GM20000 (cell line): ENCODE results near the gene KLHDC3.
A peak's percentile ranks its signal among the peaks of the same experiment; 100 is the strongest.

Source experiments
- DNase-seq: peaks from one replicate; pipeline ENCODE4 v3.0.0; 2012; ENCODE audit warnings: low spot score
- TF ChIP-seq, protein P1 (sequence below): IDR thresholded peaks from 2 replicates; pipeline ENCODE4 v1.5.1; 2012; ENCODE audit warnings: mild to moderate bottlenecking, control low read depth; ENCODE audit errors: extremely low read depth, missing control alignments

The KLHDC3 gene

DNA sequence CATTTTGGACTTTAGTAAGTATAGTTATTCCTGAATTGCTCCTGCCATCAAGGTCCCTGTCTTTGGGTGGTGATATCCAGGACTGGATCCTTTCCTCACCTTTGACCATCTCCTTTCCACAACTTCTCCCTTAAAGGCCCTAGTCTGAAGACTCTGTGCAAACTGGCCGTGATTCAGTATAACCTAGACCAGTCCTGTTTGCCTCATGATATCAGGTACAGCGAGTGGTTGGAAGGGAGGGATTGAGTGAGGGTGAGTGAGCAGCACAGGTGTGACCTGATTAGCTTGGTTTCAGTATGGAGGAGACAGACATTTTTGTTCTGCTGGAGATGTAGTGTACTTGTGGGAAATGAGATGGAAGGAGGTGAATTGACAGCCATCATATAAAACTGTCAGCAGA, 5.1 kb downstream of the KLHDC3 start:
- no peak for DNase-seq
- TF ChIP-seq, protein P1, sequence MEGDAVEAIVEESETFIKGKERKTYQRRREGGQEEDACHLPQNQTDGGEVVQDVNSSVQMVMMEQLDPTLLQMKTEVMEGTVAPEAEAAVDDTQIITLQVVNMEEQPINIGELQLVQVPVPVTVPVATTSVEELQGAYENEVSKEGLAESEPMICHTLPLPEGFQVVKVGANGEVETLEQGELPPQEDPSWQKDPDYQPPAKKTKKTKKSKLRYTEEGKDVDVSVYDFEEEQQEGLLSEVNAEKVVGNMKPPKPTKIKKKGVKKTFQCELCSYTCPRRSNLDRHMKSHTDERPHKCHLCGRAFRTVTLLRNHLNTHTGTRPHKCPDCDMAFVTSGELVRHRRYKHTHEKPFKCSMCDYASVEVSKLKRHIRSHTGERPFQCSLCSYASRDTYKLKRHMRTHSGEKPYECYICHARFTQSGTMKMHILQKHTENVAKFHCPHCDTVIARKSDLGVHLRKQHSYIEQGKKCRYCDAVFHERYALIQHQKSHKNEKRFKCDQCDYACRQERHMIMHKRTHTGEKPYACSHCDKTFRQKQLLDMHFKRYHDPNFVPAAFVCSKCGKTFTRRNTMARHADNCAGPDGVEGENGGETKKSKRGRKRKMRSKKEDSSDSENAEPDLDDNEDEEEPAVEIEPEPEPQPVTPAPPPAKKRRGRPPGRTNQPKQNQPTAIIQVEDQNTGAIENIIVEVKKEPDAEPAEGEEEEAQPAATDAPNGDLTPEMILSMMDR = no peak

DNA sequence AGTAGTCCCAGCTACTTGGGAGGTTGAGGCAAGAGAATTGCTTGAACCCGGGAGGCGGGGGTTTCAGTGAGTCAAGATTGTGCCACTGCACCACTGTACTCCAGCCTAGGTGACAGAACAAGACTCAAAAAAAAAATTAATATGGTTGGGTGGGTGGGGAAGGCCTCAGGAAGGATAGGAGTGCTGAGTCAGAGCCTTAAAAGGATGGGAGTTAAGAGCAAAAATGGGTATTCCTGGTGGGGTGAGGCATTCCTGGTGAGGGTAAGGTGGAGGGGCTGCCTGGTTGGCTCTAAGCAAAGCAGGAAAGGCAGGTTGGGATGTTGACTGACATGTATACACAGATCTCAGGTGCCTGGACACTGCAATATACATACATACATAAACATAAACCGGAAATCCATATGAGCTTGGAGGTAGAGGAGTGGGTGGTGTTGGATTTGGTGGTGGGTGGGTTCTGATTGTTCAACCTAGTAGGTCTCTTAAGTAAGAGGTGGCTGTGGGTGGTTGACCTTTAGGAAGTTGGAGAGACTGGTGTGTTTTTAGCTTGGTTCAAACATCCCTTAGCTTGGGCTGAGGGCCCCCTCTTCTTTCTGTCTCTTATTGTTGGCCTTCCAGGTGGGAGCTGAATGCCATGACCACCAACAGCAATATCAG, 6.1 kb downstream of the KLHDC3 start:
- TF ChIP-seq, protein P1 = no peak
- no peak for DNase-seq

DNA sequence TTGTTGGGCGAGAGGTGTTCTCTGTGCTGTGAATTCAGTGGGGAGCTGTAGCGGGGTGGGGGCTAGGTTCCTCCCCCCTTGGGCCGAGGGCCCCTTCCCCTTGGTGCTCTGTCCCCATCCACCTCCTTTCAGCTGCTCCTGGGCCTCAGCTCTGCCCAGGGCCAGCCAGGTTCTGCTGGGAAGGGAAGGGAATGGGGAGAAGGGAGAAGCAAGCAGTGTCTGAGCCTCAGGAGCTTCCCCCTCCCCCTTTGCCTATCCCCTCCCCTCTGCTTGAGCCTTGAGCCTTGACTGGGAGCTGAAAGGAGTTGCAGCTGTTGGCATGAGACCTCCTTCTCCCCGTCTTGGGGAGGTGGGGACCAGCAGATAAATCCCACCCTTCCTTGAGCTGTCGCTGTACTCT, 6.8 kb downstream of the KLHDC3 start:
- TF ChIP-seq, protein P1 = no peak
- DNase-seq = no peak

DNA sequence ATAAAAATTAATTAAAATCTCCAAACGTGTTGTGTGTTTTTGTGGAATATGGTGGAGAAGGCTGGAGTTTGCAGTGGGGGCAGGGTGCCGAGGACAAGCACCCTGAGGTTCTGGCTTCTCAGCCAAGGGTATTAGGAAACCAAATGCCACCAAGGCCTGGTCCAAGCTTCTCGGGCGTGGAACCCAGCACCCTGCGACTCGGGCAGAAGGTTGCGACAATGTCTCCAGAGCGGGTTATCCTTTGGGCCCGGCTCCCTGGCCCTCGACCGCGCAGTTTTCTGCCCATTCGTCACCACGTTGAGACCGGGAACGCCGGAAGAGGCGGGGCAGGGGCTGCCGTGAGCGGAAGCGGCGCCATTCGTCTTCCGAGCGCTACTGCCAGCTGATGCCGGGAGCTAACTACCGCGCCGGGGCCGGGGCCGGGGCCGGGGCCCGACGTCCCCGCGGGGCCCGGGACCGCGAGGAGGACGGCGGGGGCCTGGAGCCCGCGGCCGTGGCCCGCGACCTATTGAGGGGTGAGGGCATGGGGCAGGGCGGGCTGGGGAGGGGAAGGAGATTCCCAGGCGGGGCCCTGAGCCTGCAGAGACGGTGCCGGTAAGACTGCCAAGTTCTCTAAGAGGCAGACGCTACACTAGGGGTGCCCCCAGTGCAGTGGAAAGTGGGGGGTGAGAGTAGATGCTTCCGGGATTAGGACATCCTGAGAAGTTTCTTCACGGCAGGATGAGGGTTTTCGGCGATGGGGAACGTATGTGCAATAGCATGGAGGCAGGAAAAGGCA, 7.4 kb downstream of the KLHDC3 start, which contains the start of gene RRP36:
Gene RRP36, plus strand, starts transcription at position 354 of the 778 bp plus-strand sequence. Its CDS starts 32 bp downstream, at position 386.
- TF ChIP-seq, protein P1 = no peak
- peak; percentile 89 for DNase-seq

DNA sequence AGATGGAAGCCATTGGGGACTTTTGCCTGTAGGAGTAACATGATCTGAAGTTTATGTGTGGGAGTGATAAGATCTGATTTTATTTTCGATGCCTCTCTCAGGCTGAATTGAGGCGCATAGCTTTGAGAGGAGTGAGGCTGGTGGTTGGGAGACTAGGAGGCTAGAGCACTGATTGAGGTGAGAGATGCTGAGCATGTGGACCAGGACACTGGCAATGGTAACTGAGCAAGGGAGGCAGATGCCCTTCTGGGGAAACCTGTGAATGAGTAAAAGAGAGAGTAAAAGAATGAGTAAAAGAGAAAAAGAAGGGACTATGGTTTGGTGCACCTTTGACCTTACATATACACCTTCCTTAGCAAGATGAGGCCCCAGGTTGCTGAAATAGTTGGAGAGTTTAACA, 10.4 kb downstream of the KLHDC3 start:
- TF ChIP-seq, protein P1 = no peak
- no peak for DNase-seq

DNA sequence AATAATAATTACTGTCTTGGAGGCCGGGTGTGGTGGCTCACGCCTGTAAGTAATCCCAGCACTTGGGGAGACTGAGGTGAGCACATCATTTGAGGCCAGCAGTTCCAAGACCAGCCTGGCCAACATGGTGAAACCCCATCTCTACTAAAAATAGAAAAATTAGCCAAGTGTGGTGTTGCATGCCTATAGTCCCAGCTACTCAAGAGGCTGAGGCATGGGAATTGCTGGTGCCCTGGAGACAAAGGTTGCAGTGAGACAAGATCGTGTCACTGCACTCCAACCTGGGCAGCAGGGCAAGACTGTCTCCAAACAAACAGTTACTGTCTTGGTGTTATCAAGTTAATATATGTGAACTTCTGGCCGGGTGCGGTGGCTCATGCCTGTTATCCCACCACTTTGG, 12.3 kb downstream of the KLHDC3 start:
- no peak for DNase-seq
- TF ChIP-seq, protein P1 = no peak

DNA sequence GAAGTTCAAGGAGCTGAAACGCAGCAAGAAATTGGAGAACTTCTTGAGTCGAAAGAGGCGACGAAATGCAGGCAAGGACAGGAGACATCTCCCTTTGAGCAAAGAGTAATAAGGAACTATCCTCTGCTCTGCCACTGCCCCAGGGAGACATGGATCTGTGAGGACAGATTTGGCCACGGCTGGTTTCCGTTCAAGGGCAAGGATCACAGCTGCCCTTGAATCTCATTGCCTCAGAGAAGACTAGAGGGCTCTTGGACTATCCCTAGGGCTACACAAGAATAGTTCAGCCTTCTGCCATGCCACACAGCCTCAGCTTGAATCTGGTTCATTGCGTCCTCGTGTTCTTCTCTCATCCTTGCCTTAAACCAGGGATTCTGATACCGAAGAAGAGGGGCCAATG, 15.1 kb downstream of the KLHDC3 start:
- no peak for DNase-seq
- TF ChIP-seq, protein P1 = no peak
